Esophagus (tissue), 2 donors: ENCODE results near the gene ALS2CL. TPM values are rescaled to one million over a fixed set of nuclear protein-coding genes. Genes with fewer than 3 reads are reported as not detected.

ENCODE experiments used
- H3K27ac ChIP-seq, 2 donors: one replicate each; pipeline ENCODE4 v1.5.1; 2013; ENCODE audit warnings: low read depth in 2 of 2, mild to moderate bottlenecking in 2 of 2, inconsistent platforms in 1 of 2, low read length in 1 of 2, moderate library complexity in 1 of 2
- H3K27me3 ChIP-seq, 2 donors: one replicate each; pipeline ENCODE4 v1.6.1; 2013; ENCODE audit warnings: low read length in 2 of 2, control low read depth in 1 of 2, mild to moderate bottlenecking in 1 of 2; ENCODE audit not compliant: insufficient read depth in 2 of 2, control insufficient read depth in 1 of 2
- H3K36me3 ChIP-seq, 2 donors: one replicate each; pipeline ENCODE4 v1.6.1; 2013; ENCODE audit warnings: low read length in 1 of 2; ENCODE audit not compliant: control insufficient read depth in 2 of 2, insufficient read depth in 2 of 2
- H3K4me1 ChIP-seq, 2 donors: one replicate each; pipeline ENCODE4 v1.6.1; 2013; ENCODE audit warnings: low read length in 1 of 2; ENCODE audit not compliant: control insufficient read depth in 2 of 2, insufficient read depth in 2 of 2
- H3K4me3 ChIP-seq, 2 donors: one replicate each; pipeline ENCODE4 v1.5.1; 2013; ENCODE audit warnings: low read length in 2 of 2, mild to moderate bottlenecking in 2 of 2, low read depth in 1 of 2, moderate library complexity in 1 of 2
- H3K9me3 ChIP-seq, 2 donors: one replicate each; pipeline ENCODE4 v1.6.1; 2013; ENCODE audit warnings: mild to moderate bottlenecking in 2 of 2, low read depth in 1 of 2, low read length in 1 of 2, moderate library complexity in 1 of 2; ENCODE audit not compliant: control insufficient read depth in 2 of 2, insufficient read depth in 1 of 2
- WGBS, 2 donors: extraction: QIAGEN DNeasy Blood & Tissue Kit; methylation state at CpG; one replicate each; pipeline ENCODE4 v1.1.7; 2013; 5-methylcytosine and 5-hydroxymethylcytosine counted together
- polyA plus RNA-seq, 2 donors: library from polyadenylated mRNA; stranded (reverse); fragments of 200-250 nt; gene quantifications; one replicate each; pipeline ENCODE4 v1.2.3, GENCODE V29; 2013
- donor health status: healthy with polysubstance abuse.
- donor health status: Bipolar disorder and iron deficiency.

The ALS2CL gene
- polyA plus RNA-seq, 2 donors, result 95.0 to 225 TPM

GRCh38 chr3:46678280-46678679 is 15.2 kb downstream of the ALS2CL start:
- peaks cover 0 to 2% of the 10 kb centered on the region in 2 donors for H3K4me1 ChIP-seq
- WGBS, 2 donors, result 94 to 99% methylated on average over 6 of the region's 6 CpGs
- H3K27me3 ChIP-seq, result no peaks in the 10 kb centered on the region
- no peaks in the 10 kb centered on the region for H3K9me3 ChIP-seq
- H3K4me3 ChIP-seq, result no peak overlapping the region
- peaks cover 17 to 80% of the 10 kb centered on the region in 2 donors for H3K36me3 ChIP-seq
- H3K27ac ChIP-seq, result no peak overlapping the region

GRCh38 chr3:46677411-46677726 is 16.1 kb downstream of the ALS2CL start:
- Histone ChIP-seq H3K4me1 (peaks cover 0 to 2% of the 10 kb centered on the region in 2 donors), H3K36me3 (peaks cover 17 to 77% of the 10 kb centered on the region in 2 donors), H3K27me3 (no peaks in the 10 kb centered on the region), H3K27ac (no peak overlapping the region), H3K4me3 (no peak overlapping the region), H3K9me3 (no peaks in the 10 kb centered on the region)
- 57 to 59% methylated on average over 6 of the region's 6 CpGs for WGBS, 2 donors

- peaks cover 17 to 76% of the 10 kb centered on the region in 2 donors for H3K36me3 ChIP-seq
- H3K4me1 ChIP-seq, result peaks cover 0 to 2% of the 10 kb centered on the region in 2 donors
- H3K27ac ChIP-seq, result no peak overlapping the region
Measured at GRCh38 chr3:46676601-46677410, 16.7 kb downstream of the ALS2CL start.

GRCh38 chr3:46675843-46676567 is 17.5 kb downstream of the ALS2CL start:
- H3K36me3 ChIP-seq, result peaks cover 17 to 76% of the 10 kb centered on the region in 2 donors
- no peak overlapping the region for H3K4me3 ChIP-seq
- no peak overlapping the region for H3K27ac ChIP-seq
- H3K9me3 ChIP-seq, result no peaks in the 10 kb centered on the region
- peaks cover 0 to 2% of the 10 kb centered on the region in 2 donors for H3K4me1 ChIP-seq
- no peaks in the 10 kb centered on the region for H3K27me3 ChIP-seq
- 84 to 86% methylated on average over 9 of the region's 9 CpGs for WGBS, 2 donors

More at GRCh38 chr3:46676601-46677410, 16.7 kb downstream of the ALS2CL start:
- WGBS, 2 donors, result 76 to 81% methylated on average over 16 of the region's 16 CpGs
- H3K4me3 ChIP-seq, result no peak overlapping the region
- no peaks in the 10 kb centered on the region for H3K27me3 ChIP-seq
- no peaks in the 10 kb centered on the region for H3K9me3 ChIP-seq

GRCh38 chr3:46675426-46675825 is 18.1 kb downstream of the ALS2CL start:
- H3K9me3 ChIP-seq, result no peaks in the 10 kb centered on the region
- no peak overlapping the region for H3K4me3 ChIP-seq
- WGBS, 2 donors, result 94 to 95% methylated on average over 6 of the region's 6 CpGs
- no peaks in the 10 kb centered on the region for H3K27me3 ChIP-seq
- H3K4me1 ChIP-seq, result peaks cover 0 to 2% of the 10 kb centered on the region in 2 donors
- H3K36me3 ChIP-seq, result peaks cover 17 to 78% of the 10 kb centered on the region in 2 donors
- no peak overlapping the region for H3K27ac ChIP-seq

- Histone ChIP-seq H3K27me3 (no peaks in the 10 kb centered on the region), H3K4me3 (no peak overlapping the region), H3K27ac (no peak overlapping the region), H3K4me1 (peaks cover 0 to 2% of the 10 kb centered on the region in 2 donors), H3K36me3 (peaks cover 17 to 72% of the 10 kb centered on the region in 2 donors), H3K9me3 (no peaks in the 10 kb centered on the region)
- WGBS, 2 donors, result 89 to 93% methylated on average over 12 of the region's 12 CpGs
Measured at GRCh38 chr3:46674031-46674845, 19.2 kb downstream of the ALS2CL start.

GRCh38 chr3:46673151-46674030 is 20.1 kb downstream of the ALS2CL start:
- H3K4me1 ChIP-seq, result peaks cover 0 to 2% of the 10 kb centered on the region in 2 donors
- H3K27me3 ChIP-seq, result no peaks in the 10 kb centered on the region
- H3K27ac ChIP-seq, result no peak overlapping the region
- H3K4me3 ChIP-seq, result no peak overlapping the region
- H3K36me3 ChIP-seq, result peaks cover 17 to 64% of the 10 kb centered on the region in 2 donors
- WGBS, 2 donors, result 87 to 88% methylated on average over 10 of the region's 10 CpGs
- no peaks in the 10 kb centered on the region for H3K9me3 ChIP-seq

GRCh38 chr3:46672349-46672695 is 21.2 kb downstream of the ALS2CL start:
- H3K9me3 ChIP-seq, result no peaks in the 10 kb centered on the region
- H3K27ac ChIP-seq, result no peak overlapping the region
- no peaks in the 10 kb centered on the region for H3K27me3 ChIP-seq
- 92 to 94% methylated on average over 6 of the region's 6 CpGs for WGBS, 2 donors
- no peak overlapping the region for H3K4me3 ChIP-seq
- peaks cover 0 to 2% of the 10 kb centered on the region in 2 donors for H3K4me1 ChIP-seq
- peaks cover 17 to 61% of the 10 kb centered on the region in 2 donors for H3K36me3 ChIP-seq
